Measurements from ENCODE around the gene LEMD1.

LEMD1 gene

GRCh38 chr1:205449750-205450443 lies 28.0 kb upstream of the LEMD1 start:
- no peak overlapping the region for H3K27ac ChIP-seq (ENCODE audit: low read depth, low read length, poor library complexity, severe bottlenecking)
- no peaks in the 10 kb centered on the region for H3K36me3 ChIP-seq (ENCODE audit: insufficient read depth, low read length)
- H4K20me1 ChIP-seq (ENCODE audit: insufficient read depth, low read length), result no peaks in the 10 kb centered on the region
- no peak overlapping the region for H2AFZ ChIP-seq (ENCODE audit: low read length)
- H3F3A ChIP-seq (ENCODE audit: insufficient read depth, low read length), result no peaks in the 10 kb centered on the region
- H3K9me2 ChIP-seq (ENCODE audit: low read depth, low read length), result no peaks in the 10 kb centered on the region
- no peaks in the 10 kb centered on the region for H3K9me3 ChIP-seq (ENCODE audit: low read length)
- H3K4me3 ChIP-seq (ENCODE audit: low read depth, low read length, poor library complexity, severe bottlenecking), result no peak overlapping the region
- H3K27me3 ChIP-seq (ENCODE audit: insufficient read depth, low read length), result no peaks in the 10 kb centered on the region
- no peaks in the 10 kb centered on the region for H3K4me1 ChIP-seq (ENCODE audit: insufficient read depth, low read length, severe bottlenecking)
- no peak overlapping the region for H3K9ac ChIP-seq (ENCODE audit: low read length)
- no peak overlapping the region for H3K4me2 ChIP-seq (ENCODE audit: low read length)
- no peaks in the 10 kb centered on the region for H3K79me2 ChIP-seq (ENCODE audit: insufficient read depth, low read length)
- TF ChIP-seq EZH2 (IDR thresholded peaks at IDR 0.05; ENCODE audit: borderline replicate concordance, low read length) (no peak), CTCF (IDR thresholded peaks at IDR 0.05; ENCODE audit: low read length) (no peak)

- no peak overlapping the region for H3K27ac ChIP-seq (ENCODE audit: low read depth, low read length, poor library complexity, severe bottlenecking)
- H3K79me2 ChIP-seq (ENCODE audit: insufficient read depth, low read length), result no peaks in the 10 kb centered on the region
- no peaks in the 10 kb centered on the region for H3F3A ChIP-seq (ENCODE audit: insufficient read depth, low read length)
- no peaks in the 10 kb centered on the region for H3K4me1 ChIP-seq (ENCODE audit: insufficient read depth, low read length, severe bottlenecking)
- H3K4me3 ChIP-seq (ENCODE audit: low read depth, low read length, poor library complexity, severe bottlenecking), result no peak overlapping the region
- no peaks in the 10 kb centered on the region for H3K9me2 ChIP-seq (ENCODE audit: low read depth, low read length)
- no peak overlapping the region for H3K4me2 ChIP-seq (ENCODE audit: low read length)
- H3K36me3 ChIP-seq (ENCODE audit: insufficient read depth, low read length), result no peaks in the 10 kb centered on the region
- H3K9me3 ChIP-seq (ENCODE audit: low read length), result no peaks in the 10 kb centered on the region
- H3K27me3 ChIP-seq (ENCODE audit: insufficient read depth, low read length), result no peaks in the 10 kb centered on the region
- H3K9ac ChIP-seq (ENCODE audit: low read length), result no peak overlapping the region
- H2AFZ ChIP-seq (ENCODE audit: low read length), result no peak overlapping the region
- no peak for TF ChIP-seq EZH2 (IDR thresholded peaks at IDR 0.05; ENCODE audit: borderline replicate concordance, low read length)
- TF ChIP-seq CTCF (IDR thresholded peaks at IDR 0.05; ENCODE audit: low read length), result no peak
- no peaks in the 10 kb centered on the region for H4K20me1 ChIP-seq (ENCODE audit: insufficient read depth, low read length)
These were observed 27.4 kb upstream of the LEMD1 start for GRCh38 chr1:205449254-205449749.

GRCh38 chr1:205448540-205449253 lies 26.8 kb upstream of the LEMD1 start:
- no peaks in the 10 kb centered on the region for H3K36me3 ChIP-seq (ENCODE audit: insufficient read depth, low read length)
- H3K9me3 ChIP-seq (ENCODE audit: low read length), result no peaks in the 10 kb centered on the region
- no peaks in the 10 kb centered on the region for H3K4me1 ChIP-seq (ENCODE audit: insufficient read depth, low read length, severe bottlenecking)
- no peaks in the 10 kb centered on the region for H3K9me2 ChIP-seq (ENCODE audit: low read depth, low read length)
- no peak overlapping the region for H3K4me2 ChIP-seq (ENCODE audit: low read length)
- H3K27me3 ChIP-seq (ENCODE audit: insufficient read depth, low read length), result no peaks in the 10 kb centered on the region
- TF ChIP-seq CTCF (IDR thresholded peaks at IDR 0.05; ENCODE audit: low read length), result no peak
- TF ChIP-seq EZH2 (IDR thresholded peaks at IDR 0.05; ENCODE audit: borderline replicate concordance, low read length), result no peak
- H3K9ac ChIP-seq (ENCODE audit: low read length), result no peak overlapping the region
- H3K27ac ChIP-seq (ENCODE audit: low read depth, low read length, poor library complexity, severe bottlenecking), result no peak overlapping the region
- H3K79me2 ChIP-seq (ENCODE audit: insufficient read depth, low read length), result no peaks in the 10 kb centered on the region
- no peak overlapping the region for H3K4me3 ChIP-seq (ENCODE audit: low read depth, low read length, poor library complexity, severe bottlenecking)
- no peaks in the 10 kb centered on the region for H3F3A ChIP-seq (ENCODE audit: insufficient read depth, low read length)
- H2AFZ ChIP-seq (ENCODE audit: low read length), result no peak overlapping the region
- H4K20me1 ChIP-seq (ENCODE audit: insufficient read depth, low read length), result no peaks in the 10 kb centered on the region
